Amygdala (tissue), 56 donors: ENCODE results near the gene HDAC4.
A peak's percentile ranks its signal among the peaks of the same experiment; 100 is the strongest.

ENCODE experiments used
- DNase-seq, 56 donors: peaks; one replicate each; lab custom pipeline; 2025; lab: John Stamatoyannopoulos, UW

The HDAC4 gene

GRCh38 chr2:239331560-239331959 lies 69.3 kb downstream of the HDAC4 start:
- DNase-seq: no peak

DNA sequence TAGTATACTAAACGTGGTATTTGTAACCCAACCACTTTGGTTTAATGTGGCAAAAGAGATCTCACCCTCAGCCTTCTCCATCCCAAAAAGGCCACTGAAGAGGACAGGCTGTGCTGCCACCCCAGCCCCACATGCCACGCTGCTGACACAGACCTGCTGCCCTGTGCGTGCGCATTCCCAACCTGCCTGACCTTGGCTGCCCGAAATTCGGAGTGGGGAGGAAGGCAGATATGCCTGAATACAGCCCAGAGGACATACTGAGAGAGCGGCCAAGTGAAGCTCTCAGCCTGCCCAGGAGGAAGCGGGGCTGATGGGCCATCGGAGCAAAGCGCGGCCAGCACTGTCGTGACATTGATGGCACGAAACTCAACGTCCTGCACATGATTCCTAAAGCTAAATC lies 70.0 kb downstream of the HDAC4 start:
- no peak for DNase-seq

DNA sequence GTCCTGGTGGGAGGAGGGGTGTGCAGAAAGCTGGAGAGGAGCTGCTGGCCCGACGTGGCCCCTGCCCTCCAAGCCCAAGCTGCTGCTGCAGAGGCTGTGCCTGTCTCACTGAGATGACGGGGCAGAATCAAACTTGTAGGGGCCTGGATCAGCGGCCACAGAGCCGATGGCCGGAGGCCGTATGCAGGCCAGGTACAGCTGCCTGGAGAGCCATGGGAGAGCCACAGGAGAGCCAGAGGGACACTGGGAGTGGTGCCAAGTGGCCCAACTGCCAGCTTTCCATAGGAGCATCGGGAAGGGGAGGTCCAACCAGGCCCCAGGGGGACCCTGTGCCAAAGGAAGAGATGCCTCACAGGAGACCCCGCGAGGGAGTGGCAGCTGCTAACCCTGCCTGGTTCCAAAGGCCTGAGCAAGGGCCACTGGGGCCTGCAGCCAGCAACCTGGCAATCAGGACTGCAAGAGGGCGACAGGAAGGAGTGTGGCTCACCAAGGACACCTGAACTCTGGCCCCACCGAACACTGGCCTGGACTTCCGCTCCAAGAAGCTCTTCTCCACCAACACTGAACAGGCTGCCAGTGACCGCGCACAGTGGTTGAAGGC lies 70.7 kb downstream of the HDAC4 start:
- DNase-seq: no peak

DNA sequence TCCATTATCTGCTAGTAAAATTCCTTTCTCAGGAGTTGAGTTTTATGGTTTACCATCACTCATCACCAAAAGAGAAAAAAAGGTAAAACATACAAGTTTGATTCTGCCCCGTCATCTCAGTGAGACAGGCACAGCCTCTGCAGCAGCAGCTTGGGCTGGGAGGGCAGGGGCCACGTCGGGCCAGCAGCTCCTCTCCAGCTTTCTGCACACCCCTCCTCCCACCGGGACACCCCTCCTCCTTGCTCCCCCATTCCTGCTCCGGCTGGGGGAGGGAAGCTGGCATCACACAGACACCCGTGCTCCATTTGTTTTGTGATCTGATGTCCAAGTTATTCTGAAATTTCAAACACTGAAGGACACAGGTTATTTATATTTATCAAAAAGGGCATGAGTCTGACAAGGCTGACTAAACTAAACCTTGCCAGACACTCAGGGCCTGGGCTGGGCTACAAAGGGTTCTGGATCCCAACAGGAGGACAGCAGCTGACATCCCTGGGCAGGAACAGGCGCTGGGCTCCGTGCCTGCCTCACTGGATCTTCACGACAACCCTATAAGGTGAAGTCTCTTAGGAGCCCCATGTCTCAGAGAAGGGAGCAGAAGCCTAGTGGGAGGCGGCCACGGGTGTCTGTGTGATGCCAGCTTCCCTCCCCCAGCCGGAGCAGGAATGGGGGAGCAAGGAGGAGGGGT lies 71.4 kb downstream of the HDAC4 start:
- DNase-seq: no peak

DNA sequence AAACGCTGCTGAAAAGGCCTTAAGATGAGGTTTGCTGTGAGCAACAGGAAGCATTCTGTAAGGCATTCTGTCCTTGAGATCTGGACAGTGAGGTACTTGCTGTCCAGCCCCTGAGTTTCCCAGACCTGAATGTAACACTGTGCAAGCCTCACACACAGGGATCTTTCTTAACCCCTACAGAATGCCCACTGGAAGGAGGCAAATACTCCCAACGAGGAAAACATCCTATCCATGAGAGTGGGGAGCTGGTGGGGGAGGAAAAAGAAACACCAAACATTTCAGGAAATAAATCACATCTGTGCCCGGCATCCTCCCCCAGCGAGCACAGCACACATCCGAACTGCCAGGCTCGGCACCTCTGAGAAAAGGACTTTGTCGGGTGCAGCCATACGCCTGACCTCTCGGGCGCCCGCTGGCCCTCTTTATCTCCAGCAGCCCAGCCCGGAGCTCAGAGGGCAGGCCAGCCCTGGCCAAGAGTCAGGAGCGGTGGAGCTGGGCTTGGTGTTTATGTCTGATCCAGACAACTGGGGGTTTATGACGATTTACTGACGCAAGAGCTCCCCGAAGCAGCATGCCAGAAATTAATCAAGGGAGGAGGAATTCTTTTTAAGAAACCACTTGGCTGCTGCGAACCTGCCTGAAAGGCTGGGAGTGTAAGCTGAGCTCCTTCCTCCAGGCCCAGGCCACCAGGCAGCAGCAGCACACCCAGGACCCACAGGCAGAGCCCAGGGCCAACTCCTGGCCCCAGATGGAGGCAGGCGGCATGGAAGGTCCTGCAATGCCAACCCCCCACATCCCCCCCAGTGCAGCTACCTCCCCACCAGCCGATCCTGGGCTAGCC lies 72.2 kb downstream of the HDAC4 start:
- peak in 9 of 56 donors; percentile 33 to 73 (median 55) for DNase-seq

- no peak for DNase-seq
These were observed 73.1 kb downstream of the HDAC4 start for GRCh38 chr2:239327536-239328350.

- DNase-seq: no peak
These were observed 73.8 kb downstream of the HDAC4 start for GRCh38 chr2:239326831-239327535.

DNA sequence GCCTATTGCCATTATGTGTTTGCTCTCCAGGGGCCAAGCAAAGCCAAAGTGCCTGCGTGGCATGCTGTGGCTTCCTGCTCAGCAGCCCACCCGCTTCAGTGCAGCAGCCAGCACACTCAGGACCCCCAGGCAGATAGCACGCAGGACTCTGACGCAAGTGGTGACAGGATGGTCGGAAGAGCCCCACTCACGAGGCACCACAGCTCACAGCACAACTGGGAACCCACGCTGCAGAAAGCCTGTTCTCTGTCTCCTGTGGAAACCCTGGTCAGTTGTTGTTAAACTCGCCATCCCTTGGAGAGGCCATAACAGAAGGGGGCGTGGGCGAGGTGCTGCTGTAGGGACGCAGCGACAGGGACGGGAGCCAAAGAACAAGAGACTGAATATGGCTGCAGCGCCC lies 76.4 kb downstream of the HDAC4 start:
- no peak for DNase-seq

DNA sequence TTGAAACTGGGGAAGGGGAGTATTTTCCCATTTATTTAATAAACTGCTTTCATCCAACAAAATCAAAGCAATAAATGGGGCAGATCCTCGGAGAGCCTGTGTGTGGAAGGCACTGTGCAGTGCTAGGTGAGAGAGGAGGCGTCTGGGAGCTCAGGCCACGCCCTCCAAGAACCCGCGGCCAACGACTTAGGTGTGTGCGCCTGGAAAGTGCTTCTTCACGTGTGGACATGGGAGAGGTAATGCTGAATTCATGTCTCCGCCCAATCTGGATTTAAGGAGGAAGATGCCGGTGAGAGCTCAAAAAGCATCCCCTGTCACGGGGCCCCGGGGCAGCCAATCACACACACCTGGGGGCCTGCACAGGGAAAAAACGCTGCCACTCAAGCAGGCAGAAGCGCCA lies 77.4 kb downstream of the HDAC4 start:
- no peak for DNase-seq

DNA sequence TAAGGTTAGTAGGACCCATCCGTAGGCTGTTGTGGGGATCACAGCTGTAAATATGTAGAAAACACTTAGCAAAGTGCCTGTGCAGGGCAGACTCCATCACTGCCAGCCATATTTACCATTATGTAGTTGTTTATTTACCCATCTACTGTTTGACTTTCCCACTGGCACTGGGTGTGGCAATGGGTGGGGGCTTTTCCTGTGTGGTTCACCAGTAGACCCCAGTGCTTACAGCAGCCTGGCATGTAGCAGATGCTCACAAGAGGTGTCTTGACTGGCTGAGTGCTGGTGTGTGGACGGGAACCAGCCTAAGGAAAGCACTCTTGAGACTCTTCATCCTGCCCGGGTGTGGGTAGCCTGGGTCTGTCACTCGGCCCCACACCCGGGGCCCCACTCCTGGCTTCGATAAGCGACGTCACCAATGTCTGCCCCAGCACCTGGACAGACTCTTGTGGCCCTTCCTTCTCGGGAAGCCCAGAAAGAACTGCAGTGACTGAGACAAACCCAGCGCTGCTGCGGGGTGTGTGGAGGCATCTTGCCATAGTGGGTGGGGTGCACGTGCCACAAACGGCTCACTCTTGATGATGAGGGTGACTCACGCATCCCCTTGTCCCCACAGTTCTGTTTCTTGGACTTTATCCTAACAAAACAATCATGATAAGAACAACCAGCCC lies 78.3 kb downstream of the HDAC4 start:
- DNase-seq: no peak

DNA sequence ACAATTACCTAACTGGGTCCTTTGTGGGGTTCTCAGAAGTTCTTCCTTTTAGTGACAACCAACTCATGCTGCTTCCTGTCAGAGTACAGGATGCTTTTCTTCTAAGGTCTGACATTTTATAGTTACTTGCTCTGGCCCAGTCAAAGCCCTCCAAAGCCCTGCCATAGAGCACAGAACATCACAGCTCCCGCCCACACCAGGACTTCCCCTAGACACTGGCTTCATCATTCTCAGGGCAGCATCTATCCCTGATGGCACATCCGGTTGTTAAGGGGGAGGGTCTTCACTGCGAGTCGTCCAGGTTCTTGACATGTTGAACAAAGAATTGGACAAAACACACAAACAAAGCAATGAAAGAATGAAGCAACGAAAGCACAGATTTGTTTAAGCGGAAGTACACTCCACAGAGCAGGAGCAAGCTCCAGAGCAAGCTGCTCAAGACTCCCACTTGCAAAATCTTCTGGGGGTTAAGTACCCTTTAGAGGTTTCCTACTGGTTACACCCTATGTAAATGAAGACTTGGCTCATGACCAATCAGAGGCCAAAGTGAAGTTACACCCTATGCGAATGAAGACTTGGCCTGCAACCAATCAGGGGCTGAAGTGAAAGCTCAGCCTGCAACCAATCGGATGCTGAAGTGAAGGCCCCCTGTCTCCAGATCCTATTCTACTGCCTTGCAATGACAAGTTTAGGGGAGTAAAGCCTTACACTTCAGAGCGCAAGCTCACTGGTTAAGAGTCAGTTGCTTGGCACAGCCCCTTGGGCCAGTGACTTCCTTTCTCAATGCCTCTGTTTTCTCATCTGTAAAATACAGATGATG lies 79.0 kb downstream of the HDAC4 start:
- DNase-seq: no peak

GRCh38 chr2:239318790-239319661 lies 81.8 kb downstream of the HDAC4 start:
- no peak for DNase-seq

DNA sequence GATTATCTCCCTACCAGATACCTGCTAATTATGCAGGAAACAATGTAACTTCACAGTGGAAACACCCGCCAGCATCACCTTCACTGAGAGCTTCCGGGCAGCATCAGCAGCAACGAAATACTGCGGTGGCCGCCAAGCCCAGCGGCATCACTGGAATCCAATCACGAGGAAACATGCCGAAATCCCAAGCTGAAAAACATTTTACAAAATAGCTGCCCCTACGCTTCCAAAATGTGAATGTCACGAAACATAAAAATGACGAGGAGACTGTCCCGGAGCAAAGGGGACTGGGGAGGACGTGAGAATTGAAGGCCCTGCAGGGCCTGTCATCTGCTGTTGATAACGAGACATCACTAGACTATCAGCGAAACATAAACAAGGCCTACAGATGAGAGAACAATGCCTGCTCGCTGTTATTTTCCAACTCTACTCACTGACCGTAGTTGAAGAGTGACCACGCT lies 82.6 kb downstream of the HDAC4 start:
- peak in 2 of 56 donors; percentile 38 to 42 for DNase-seq

DNA sequence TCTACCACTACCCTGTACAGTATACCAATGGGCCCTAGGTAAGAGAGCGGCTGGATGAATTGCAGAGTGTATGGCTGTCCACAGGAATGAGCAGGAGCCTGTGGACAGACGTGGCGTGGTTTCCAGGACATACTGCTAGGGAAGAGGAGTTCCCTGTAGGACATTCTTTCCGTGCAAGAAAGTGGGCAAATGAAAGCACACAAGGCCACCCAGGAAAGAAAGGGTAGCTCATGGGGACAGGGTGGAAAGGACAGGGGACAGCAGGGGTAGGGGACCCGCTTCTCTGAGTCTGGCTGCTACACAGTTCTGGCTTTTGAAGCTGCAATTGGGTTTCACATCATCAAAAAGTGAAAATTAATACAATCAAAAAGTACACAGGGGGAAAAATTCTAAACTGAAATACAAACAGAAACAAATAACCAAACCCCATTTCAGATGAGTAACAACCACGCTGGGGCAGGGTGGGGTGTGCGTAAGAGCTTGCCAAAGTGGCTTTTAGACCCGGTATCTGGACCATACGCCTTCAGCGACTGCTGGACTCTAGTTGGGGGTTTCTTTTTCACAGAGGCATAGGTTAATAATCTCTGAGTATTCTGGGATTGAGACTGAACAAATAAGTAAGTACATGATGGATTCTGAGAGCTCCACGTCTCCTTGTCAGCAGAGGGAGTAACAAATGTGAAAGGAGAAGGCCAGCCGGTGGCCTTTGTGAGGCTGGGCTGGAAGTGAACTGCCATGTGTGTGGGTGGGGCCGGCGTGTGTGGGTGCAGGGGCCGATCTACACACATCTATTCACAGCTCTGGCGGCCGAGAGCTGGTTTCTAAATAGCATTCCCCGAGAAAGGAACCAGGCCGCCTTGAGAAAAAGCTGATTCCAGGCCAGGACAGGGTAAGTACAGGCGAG lies 84.0 kb downstream of the HDAC4 start:
- peak in 13 of 56 donors; percentile 40 to 69 (median 48) for DNase-seq

GRCh38 chr2:239315308-239315707 lies 85.5 kb downstream of the HDAC4 start:
- DNase-seq: no peak

DNA sequence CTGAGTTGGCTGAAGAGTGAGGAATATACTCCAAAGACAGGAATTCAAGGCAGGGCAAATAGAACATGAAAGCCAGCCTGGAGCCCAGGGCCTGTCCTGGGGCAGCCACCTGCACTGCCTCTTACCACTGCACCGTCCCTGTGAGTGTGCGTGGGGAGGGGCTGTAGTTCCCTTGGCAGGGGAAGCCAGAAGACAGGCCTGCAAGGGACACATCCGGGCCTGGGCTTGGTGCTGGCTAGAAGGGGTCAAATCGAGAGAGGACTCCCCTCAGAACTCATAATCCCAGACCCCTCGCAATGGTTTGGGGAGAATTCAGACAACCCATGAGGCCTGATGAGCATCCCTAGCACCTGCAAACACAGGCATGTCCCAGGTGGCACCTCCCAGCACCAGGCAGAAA lies 87.0 kb downstream of the HDAC4 start:
- DNase-seq: no peak
